WERI-Rb-1 (cell line): ENCODE measurements around the gene CCL14.

ENCODE experiments used
- DNase-seq: peaks from one replicate; pipeline ENCODE4 v3.0.0-alpha.2; 2020
- H3K27ac ChIP-seq: fragments of 250-450 bp; sonication (Bioruptor Pico); 2 replicates; pipeline ENCODE4 v1.5.1; 2020; ENCODE audit warnings: mild to moderate bottlenecking, moderate library complexity
- H3K27me3 ChIP-seq: fragments of 250-450 bp; sonication (Bioruptor Pico); 2 replicates; pipeline ENCODE4 v1.5.1; 2021; ENCODE audit warnings: mild to moderate bottlenecking, low read depth, moderate library complexity; ENCODE audit not compliant: insufficient read depth, severe bottlenecking
- H3K36me3 ChIP-seq: fragments of 250-450 bp; sonication (Bioruptor Pico); 2 replicates; pipeline ENCODE4 v1.5.1; 2020; ENCODE audit warnings: mild to moderate bottlenecking, moderate library complexity
- H3K4me3 ChIP-seq: 2 replicates; pipeline ENCODE4 v1.5.1; 2011; ENCODE audit warnings: low read depth, mild to moderate bottlenecking, control low read depth, low read length
- H3K9me3 ChIP-seq: fragments of 250-450 bp; sonication (Bioruptor Pico); 2 replicates; pipeline ENCODE4 v1.5.1; 2021; ENCODE audit warnings: mild to moderate bottlenecking, moderate library complexity; ENCODE audit not compliant: severe bottlenecking
- CTCF ChIP-seq: IDR thresholded peaks from 2 replicates; pipeline ENCODE4 v1.5.1; 2011; ENCODE audit warnings: low read depth, mild to moderate bottlenecking, control low read depth, inconsistent platforms, low read length

CCL14 gene

GRCh38 chr17:35984140-35984539 is 2.4 kb downstream of the CCL14 start:
- no peaks in the 10 kb centered on the region for H3K9me3 ChIP-seq
- DNase-seq = no peak
- H3K4me3 ChIP-seq = no peak overlapping the region
- no peaks in the 10 kb centered on the region for H3K36me3 ChIP-seq
- TF ChIP-seq CTCF = no peak
- no peaks in the 10 kb centered on the region for H3K27me3 ChIP-seq
- H3K27ac ChIP-seq = no peak overlapping the region

GRCh38 chr17:35982409-35983191 is 3.9 kb downstream of the CCL14 start:
- no peak for DNase-seq
- H3K27ac ChIP-seq = no peak overlapping the region
- TF ChIP-seq CTCF = no peak

GRCh38 chr17:35981908-35982330 is 4.6 kb downstream of the CCL14 start:
- Histone ChIP-seq H3K36me3 (no peaks in the 10 kb centered on the region), H3K27ac (no peak overlapping the region), H3K9me3 (no peaks in the 10 kb centered on the region), H3K27me3 (no peaks in the 10 kb centered on the region), H3K4me3 (no peak overlapping the region)
- DNase-seq = peak; percentile 67
- TF ChIP-seq CTCF = peak; percentile 87

More at GRCh38 chr17:35982409-35983191, 3.9 kb downstream of the CCL14 start:
- no peak overlapping the region for H3K4me3 ChIP-seq
- no peaks in the 10 kb centered on the region for H3K9me3 ChIP-seq
- no peaks in the 10 kb centered on the region for H3K27me3 ChIP-seq
- H3K36me3 ChIP-seq = no peaks in the 10 kb centered on the region

GRCh38 chr17:35981246-35981645 is 5.3 kb downstream of the CCL14 start, which contains the start of gene CCL16:
CCL16 (minus strand) TSS chr17:35981497; CDS start chr17:35981420, 77 bp downstream.
- DNase-seq = no peak
- no peaks in the 10 kb centered on the region for H3K9me3 ChIP-seq
- H3K27ac ChIP-seq = no peak within 1 kb of the TSS
- no peaks in the 10 kb centered on the region for H3K27me3 ChIP-seq
- no peak for TF ChIP-seq CTCF
- H3K4me3 ChIP-seq = no peak within 1 kb of the TSS
- H3K36me3 ChIP-seq = no peaks in the 10 kb centered on the region

- Histone ChIP-seq H3K27me3 (no peaks in the 10 kb centered on the region), H3K4me3 (no peak overlapping the region), H3K27ac (no peak overlapping the region), H3K9me3 (no peaks in the 10 kb centered on the region), H3K36me3 (no peaks in the 10 kb centered on the region)
- no peak for TF ChIP-seq CTCF
- no peak for DNase-seq
Measured at GRCh38 chr17:35978346-35978745, 8.2 kb downstream of the CCL14 start.
